Astrocyte (in vitro differentiated cells and primary cell): ENCODE results near the gene KCNQ5. TPM values are rescaled to one million over a fixed set of nuclear protein-coding genes. Genes with fewer than 3 reads are reported as not detected.

Source experiments
- DNase-seq: peaks from one replicate; pipeline ENCODE4 v3.0.0-alpha.2; 2010; ENCODE audit warnings: low read depth
- FAIRE-seq: peaks from 2 replicates; lab custom pipeline; 2011; peaks lifted over from hg19 to GRCh38; lab: Jason Lieb, UNC
- H2AFZ ChIP-seq: 2 replicates; pipeline ENCODE4 v1.6.0; 2012; ENCODE audit warnings: low read depth, low read length, inconsistent platforms
- H3K27ac ChIP-seq: 2 replicates; pipeline ENCODE4 v1.5.1; 2011; ENCODE audit warnings: low read depth, low read length, inconsistent platforms
- H3K27me3 ChIP-seq: 2 replicates; pipeline ENCODE4 v1.6.0; 2011; ENCODE audit warnings: low read length, inconsistent platforms; ENCODE audit not compliant: insufficient read depth
- H3K36me3 ChIP-seq: 2 replicates; pipeline ENCODE4 v1.5.1; 2011; ENCODE audit warnings: low read length, inconsistent platforms; ENCODE audit not compliant: insufficient read depth
- H3K4me1 ChIP-seq: 2 replicates; pipeline ENCODE4 v1.5.1; 2011; ENCODE audit warnings: low read length, inconsistent platforms; ENCODE audit not compliant: insufficient read depth
- H3K4me2 ChIP-seq: 2 replicates; pipeline ENCODE4 v1.6.0; 2012; ENCODE audit warnings: low read length, inconsistent platforms
- H3K4me3 ChIP-seq: 2 replicates; pipeline ENCODE4 v1.5.1; 2011; ENCODE audit warnings: low read depth, mild to moderate bottlenecking, low read length, inconsistent platforms; ENCODE audit not compliant: insufficient read depth
- H3K79me2 ChIP-seq: 2 replicates; pipeline ENCODE4 v1.6.0; 2012; ENCODE audit warnings: mild to moderate bottlenecking, low read length, inconsistent platforms; ENCODE audit not compliant: insufficient read depth
- H3K9ac ChIP-seq: 2 replicates; pipeline ENCODE4 v1.6.0; 2012; ENCODE audit warnings: mild to moderate bottlenecking, low read length, inconsistent platforms
- H3K9me3 ChIP-seq: 2 replicates; pipeline ENCODE4 v1.5.1; 2012; ENCODE audit warnings: low read depth, mild to moderate bottlenecking, low read length, inconsistent platforms; ENCODE audit not compliant: insufficient read depth
- H4K20me1 ChIP-seq: 2 replicates; pipeline ENCODE4 v1.6.0; 2012; ENCODE audit warnings: low read length, inconsistent platforms; ENCODE audit not compliant: insufficient read depth
- H3K27ac Mint-ChIP-seq: one replicate; pipeline ENCODE4 v1.8.0; 2021; ENCODE audit warnings: mild to moderate bottlenecking, mixed read lengths; ENCODE audit not compliant: unreplicated experiment
- H3K27me3 Mint-ChIP-seq: one replicate; pipeline ENCODE4 v1.8.0; 2021; ENCODE audit warnings: low read depth, mixed read lengths; ENCODE audit not compliant: unreplicated experiment
- H3K36me3 Mint-ChIP-seq: one replicate; pipeline ENCODE4 v1.8.0; 2021; ENCODE audit warnings: low read depth, mixed read lengths; ENCODE audit not compliant: unreplicated experiment
- H3K4me1 Mint-ChIP-seq: one replicate; pipeline ENCODE4 v1.8.0; 2021; ENCODE audit warnings: low read depth, mixed read lengths; ENCODE audit not compliant: unreplicated experiment
- H3K4me3 Mint-ChIP-seq: one replicate; pipeline ENCODE4 v1.8.0; 2021; ENCODE audit warnings: mild to moderate bottlenecking, moderate library complexity, mixed read lengths; ENCODE audit not compliant: unreplicated experiment
- H3K9me3 Mint-ChIP-seq: one replicate; pipeline ENCODE4 v1.8.0; 2021; ENCODE audit warnings: mild to moderate bottlenecking, mixed read lengths; ENCODE audit not compliant: unreplicated experiment
- EZH2 ChIP-seq: IDR thresholded peaks from 2 replicates; pipeline ENCODE4 v1.6.1; 2012; ENCODE audit warnings: mild to moderate bottlenecking, low read length, inconsistent platforms; ENCODE audit not compliant: insufficient read depth
- total RNA-seq: library from RNA; stranded (reverse); gene quantifications from 2 replicates; pipeline ENCODE4 v1.2.1, GENCODE V29; 2021
- TF ChIP-seq, protein P1 (sequence below): IDR thresholded peaks from 2 replicates; pipeline ENCODE4 v1.5.1; 2011; ENCODE audit warnings: low read depth, mild to moderate bottlenecking, inconsistent platforms, low read length, moderate library complexity; ENCODE audit not compliant: insufficient read depth

KCNQ5 gene
- total RNA-seq, 1 donor from 2014 or later: 2.0 TPM

DNA sequence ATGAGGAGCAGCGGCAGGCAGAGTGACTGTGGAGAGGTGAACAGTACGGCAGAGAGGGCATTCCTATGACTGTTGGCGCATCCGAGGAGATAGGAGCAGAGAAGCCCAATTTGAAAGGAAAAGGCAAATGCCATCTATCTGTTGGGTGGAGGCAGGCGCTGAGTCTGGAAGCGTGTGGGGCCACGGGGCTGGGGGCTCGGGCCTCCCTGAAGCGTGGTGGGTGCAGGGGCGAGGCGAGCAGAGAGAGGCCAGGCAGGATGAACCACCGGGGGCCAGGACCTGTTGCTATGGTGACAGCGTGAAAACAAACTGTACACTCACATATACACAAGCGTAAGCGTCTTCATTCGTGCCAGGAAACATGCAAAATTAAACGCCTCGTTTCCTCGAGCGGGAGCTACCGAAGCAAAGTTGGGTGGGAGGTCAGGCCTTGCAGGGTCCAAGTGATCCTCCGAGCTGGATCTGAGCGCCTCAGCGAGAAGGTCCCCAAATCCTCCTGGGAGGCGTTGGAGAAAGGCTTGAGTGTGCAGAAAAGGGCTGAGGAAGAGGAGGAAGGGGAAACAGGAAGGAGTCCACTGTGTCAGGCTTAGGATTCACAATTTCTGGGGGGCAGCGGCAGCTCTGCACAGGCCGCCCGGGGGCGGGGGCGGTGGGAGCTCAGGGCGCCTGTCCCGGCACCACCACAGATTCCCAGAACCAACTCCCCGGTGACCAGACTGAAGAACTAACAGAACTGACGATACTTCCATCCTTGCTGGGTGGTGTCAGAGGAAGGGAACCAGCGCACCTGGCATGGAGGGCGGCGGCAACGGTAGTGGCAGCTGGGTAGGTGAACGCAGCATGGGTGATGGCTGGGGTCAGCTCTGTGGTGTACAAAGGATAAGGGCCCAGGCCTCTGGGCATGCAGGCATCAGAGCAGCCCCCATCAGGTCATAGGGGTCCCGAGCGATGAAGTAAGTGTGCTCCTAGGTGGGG is 535.2 kb downstream of the KCNQ5 start:
- H3K4me3 ChIP-seq: no peak overlapping the region
- H3K79me2 ChIP-seq: no peaks in the 10 kb centered on the region
- no peak overlapping the region for H2AFZ ChIP-seq
- no peak overlapping the region for H3K27ac ChIP-seq
- H3K27me3 ChIP-seq: no peaks in the 10 kb centered on the region
- no peak overlapping the region for H3K9ac ChIP-seq
- H4K20me1 ChIP-seq: no peaks in the 10 kb centered on the region
- DNase-seq (no peak), FAIRE-seq (no peak)
- TF ChIP-seq, protein P1, sequence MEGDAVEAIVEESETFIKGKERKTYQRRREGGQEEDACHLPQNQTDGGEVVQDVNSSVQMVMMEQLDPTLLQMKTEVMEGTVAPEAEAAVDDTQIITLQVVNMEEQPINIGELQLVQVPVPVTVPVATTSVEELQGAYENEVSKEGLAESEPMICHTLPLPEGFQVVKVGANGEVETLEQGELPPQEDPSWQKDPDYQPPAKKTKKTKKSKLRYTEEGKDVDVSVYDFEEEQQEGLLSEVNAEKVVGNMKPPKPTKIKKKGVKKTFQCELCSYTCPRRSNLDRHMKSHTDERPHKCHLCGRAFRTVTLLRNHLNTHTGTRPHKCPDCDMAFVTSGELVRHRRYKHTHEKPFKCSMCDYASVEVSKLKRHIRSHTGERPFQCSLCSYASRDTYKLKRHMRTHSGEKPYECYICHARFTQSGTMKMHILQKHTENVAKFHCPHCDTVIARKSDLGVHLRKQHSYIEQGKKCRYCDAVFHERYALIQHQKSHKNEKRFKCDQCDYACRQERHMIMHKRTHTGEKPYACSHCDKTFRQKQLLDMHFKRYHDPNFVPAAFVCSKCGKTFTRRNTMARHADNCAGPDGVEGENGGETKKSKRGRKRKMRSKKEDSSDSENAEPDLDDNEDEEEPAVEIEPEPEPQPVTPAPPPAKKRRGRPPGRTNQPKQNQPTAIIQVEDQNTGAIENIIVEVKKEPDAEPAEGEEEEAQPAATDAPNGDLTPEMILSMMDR: no peak
- TF ChIP-seq EZH2: no peak
- H3K27ac Mint-ChIP-seq: no peak overlapping the region
- H3K36me3 ChIP-seq: no peaks in the 10 kb centered on the region
- no peaks in the 10 kb centered on the region for H3K4me1 ChIP-seq
- no peaks in the 10 kb centered on the region for H3K36me3 Mint-ChIP-seq
- no peak overlapping the region for H3K4me2 ChIP-seq
- no peaks in the 10 kb centered on the region for H3K9me3 ChIP-seq
- H3K27me3 Mint-ChIP-seq: peaks cover 2% of the 10 kb centered on the region
- H3K4me1 Mint-ChIP-seq: no peaks in the 10 kb centered on the region
- no peak overlapping the region for H3K4me3 Mint-ChIP-seq
- H3K9me3 Mint-ChIP-seq: no peaks in the 10 kb centered on the region

DNA sequence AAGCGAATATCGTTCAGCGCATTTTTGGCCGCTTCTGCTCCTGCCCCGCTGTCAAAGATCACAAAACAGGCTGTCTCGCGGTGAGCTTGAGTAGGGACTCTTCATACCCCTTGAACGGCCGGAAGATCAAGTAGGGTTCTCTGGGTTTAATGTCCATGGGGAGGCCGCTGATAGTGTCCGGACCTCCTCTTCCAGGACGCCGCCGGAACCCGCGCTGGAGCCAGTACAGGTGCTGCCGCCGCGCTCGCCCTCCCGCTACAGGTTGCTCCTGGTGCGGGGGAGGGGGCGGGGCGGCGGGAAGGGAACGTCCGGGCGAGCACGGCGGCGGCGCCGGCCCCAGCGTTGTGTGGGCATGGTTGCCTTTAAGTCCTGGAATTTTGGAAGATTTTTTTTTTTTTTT is 536.0 kb downstream of the KCNQ5 start:
- Histone ChIP-seq H3K4me2 (no peak overlapping the region), H3K79me2 (no peaks in the 10 kb centered on the region), H3K36me3 (no peaks in the 10 kb centered on the region), H3K9me3 (no peaks in the 10 kb centered on the region), H3K27ac (no peak overlapping the region), H3K27me3 (no peaks in the 10 kb centered on the region), H3K4me1 (no peaks in the 10 kb centered on the region), H4K20me1 (no peaks in the 10 kb centered on the region), H3K4me3 (no peak overlapping the region), H2AFZ (no peak overlapping the region), H3K9ac (no peak overlapping the region)
- no peak overlapping the region for H3K27ac Mint-ChIP-seq
- DNase-seq (no peak), FAIRE-seq (no peak)
- TF ChIP-seq, protein P1: no peak
- TF ChIP-seq EZH2: no peak
- H3K9me3 Mint-ChIP-seq: no peaks in the 10 kb centered on the region
- H3K27me3 Mint-ChIP-seq: no peaks in the 10 kb centered on the region
- H3K36me3 Mint-ChIP-seq: no peaks in the 10 kb centered on the region
- no peak overlapping the region for H3K4me3 Mint-ChIP-seq
- H3K4me1 Mint-ChIP-seq: no peaks in the 10 kb centered on the region

DNA sequence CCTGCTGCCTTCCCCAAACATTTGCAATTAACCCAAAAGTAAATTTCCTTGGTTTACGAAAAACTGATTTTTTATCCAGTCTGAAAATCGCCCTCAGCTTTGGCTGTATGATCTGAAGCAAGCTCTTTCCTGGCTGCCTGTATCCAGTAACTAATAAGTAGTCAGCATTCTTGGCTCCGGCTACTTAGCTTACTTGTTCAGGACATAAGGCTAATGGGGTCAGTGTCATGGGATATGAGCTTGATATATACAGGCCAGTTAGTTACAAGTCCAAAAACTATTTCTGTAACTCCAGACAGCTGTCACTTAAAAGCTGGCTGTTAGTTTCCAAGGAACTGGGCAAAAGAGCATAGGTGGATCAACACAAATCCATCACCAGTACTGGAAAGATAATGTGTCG is 547.2 kb downstream of the KCNQ5 start:
- H3K27me3 ChIP-seq: no peaks in the 10 kb centered on the region
- no peaks in the 10 kb centered on the region for H3K36me3 ChIP-seq
- Mint-ChIP-seq H3K9me3 (no peaks in the 10 kb centered on the region), H3K36me3 (no peaks in the 10 kb centered on the region), H3K27me3 (no peaks in the 10 kb centered on the region), H3K4me1 (no peaks in the 10 kb centered on the region), H3K4me3 (no peak overlapping the region), H3K27ac (no peak overlapping the region)
- H3K4me1 ChIP-seq: no peaks in the 10 kb centered on the region
- no peak overlapping the region for H2AFZ ChIP-seq
- H4K20me1 ChIP-seq: no peaks in the 10 kb centered on the region
- H3K9me3 ChIP-seq: no peaks in the 10 kb centered on the region
- no peaks in the 10 kb centered on the region for H3K79me2 ChIP-seq
- H3K27ac ChIP-seq: no peak overlapping the region
- no peak overlapping the region for H3K4me2 ChIP-seq
- no peak overlapping the region for H3K9ac ChIP-seq
- FAIRE-seq (peak; percentile 13), DNase-seq (no peak)
- TF ChIP-seq EZH2: no peak
- TF ChIP-seq, protein P1: no peak
- H3K4me3 ChIP-seq: no peak overlapping the region
